ENCODE data around the gene QPCT.

DNA sequence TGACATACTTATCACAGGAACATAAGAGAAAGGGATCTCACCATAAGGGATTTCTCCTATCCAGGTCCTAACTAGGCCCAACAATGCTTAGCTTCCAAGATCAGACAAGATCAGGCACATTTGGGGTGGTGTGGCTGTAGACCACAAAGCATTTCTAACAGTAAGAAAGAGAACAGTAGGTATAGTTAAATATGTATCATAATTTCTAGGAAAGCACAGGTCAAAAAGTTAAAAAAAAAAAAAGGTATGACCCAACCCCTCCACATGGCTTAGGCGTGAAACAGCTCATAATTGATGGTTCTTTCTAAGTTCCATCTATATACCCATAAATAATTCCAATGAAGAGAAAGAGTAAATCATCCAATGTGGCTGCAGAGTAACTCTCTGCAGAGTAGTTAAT, 26.7 kb upstream of the QPCT start:
- TF ChIP-seq, protein P1, sequence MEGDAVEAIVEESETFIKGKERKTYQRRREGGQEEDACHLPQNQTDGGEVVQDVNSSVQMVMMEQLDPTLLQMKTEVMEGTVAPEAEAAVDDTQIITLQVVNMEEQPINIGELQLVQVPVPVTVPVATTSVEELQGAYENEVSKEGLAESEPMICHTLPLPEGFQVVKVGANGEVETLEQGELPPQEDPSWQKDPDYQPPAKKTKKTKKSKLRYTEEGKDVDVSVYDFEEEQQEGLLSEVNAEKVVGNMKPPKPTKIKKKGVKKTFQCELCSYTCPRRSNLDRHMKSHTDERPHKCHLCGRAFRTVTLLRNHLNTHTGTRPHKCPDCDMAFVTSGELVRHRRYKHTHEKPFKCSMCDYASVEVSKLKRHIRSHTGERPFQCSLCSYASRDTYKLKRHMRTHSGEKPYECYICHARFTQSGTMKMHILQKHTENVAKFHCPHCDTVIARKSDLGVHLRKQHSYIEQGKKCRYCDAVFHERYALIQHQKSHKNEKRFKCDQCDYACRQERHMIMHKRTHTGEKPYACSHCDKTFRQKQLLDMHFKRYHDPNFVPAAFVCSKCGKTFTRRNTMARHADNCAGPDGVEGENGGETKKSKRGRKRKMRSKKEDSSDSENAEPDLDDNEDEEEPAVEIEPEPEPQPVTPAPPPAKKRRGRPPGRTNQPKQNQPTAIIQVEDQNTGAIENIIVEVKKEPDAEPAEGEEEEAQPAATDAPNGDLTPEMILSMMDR (IDR thresholded peaks at IDR 0.05): no peak
- no peak for TF ChIP-seq POLR2A (IDR thresholded peaks at IDR 0.05)
